HG02973 (cell line): ENCODE data around the gene TRPM4.
A peak's percentile ranks its signal among the peaks of the same experiment; 100 is the strongest.
"Not testable (repeated sequence)": the region's sequence is repeated elsewhere in the genome, so short reads cannot be mapped to it uniquely, and the experiment has no call there.

Experiments
- ATAC-seq: cut with Tn5 transposase; IDR thresholded peaks from one replicate; pipeline ENCODE4 v1.9.1; 2021; ENCODE audit warnings: moderate library complexity; ENCODE audit not compliant: unreplicated experiment

TRPM4 gene

DNA sequence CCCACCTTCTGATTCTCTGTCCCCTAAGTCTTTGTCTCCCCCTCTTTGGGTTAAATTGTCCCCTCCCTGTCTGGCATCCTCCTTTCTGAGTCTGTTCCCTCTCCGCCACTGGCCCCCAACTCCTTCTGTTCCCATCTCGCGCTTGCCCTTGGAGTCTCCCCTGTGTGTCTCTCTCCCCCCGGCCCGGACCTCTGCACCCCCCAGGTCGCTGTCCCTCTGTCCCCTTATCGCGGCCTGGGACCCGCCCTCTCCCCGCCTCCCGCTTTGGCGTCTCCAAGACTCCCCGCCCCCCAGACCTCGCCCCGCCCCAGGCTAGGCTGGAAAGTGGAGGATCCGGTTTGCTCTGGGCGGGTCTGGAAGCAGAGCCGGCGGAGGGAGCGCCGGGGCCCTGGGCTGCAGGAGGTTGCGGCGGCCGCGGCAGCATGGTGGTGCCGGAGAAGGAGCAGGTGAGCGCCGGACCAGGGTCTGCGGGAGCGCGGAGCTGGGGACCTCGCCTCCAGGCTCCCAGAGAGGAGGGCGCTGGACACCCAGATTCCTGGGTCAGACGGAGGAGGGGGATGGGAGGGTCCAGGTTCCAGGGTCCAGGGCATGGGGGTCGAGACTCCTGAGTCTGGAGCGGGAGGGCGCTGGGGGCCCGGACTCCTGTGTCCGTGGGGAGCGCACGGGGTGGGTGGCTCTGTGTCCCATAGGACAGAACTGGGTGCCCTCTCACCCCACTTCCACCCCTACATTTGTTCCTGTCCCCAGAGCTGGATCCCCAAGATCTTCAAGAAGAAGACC lies at the start of gene TRPM4:
Gene TRPM4, plus strand, starts transcription at position 348 of the 780 bp plus-strand sequence. Its CDS starts 75 bp downstream, at position 423.
- ATAC-seq: no peak

DNA sequence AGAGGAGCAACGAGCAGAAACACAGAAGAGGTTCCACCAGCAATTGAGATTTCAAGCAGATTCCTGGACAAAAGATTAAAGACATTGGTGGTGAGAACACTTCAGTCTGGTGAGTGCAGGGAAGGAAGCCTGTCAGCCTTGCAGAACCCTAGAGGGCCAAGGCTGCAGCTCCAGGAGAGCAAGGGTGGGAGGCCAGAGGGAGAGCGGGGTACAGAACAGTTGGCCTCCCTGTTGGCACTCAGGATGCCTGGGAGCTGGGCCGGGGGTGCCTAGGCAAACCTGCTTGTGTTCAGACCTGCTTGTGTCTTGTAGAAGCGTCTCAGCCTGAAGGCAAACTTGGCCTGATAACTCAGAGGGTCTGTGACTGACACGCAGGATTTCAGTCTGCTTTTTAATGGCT lies 48.5 kb upstream of the TRPM4 start:
- no peak for ATAC-seq

DNA sequence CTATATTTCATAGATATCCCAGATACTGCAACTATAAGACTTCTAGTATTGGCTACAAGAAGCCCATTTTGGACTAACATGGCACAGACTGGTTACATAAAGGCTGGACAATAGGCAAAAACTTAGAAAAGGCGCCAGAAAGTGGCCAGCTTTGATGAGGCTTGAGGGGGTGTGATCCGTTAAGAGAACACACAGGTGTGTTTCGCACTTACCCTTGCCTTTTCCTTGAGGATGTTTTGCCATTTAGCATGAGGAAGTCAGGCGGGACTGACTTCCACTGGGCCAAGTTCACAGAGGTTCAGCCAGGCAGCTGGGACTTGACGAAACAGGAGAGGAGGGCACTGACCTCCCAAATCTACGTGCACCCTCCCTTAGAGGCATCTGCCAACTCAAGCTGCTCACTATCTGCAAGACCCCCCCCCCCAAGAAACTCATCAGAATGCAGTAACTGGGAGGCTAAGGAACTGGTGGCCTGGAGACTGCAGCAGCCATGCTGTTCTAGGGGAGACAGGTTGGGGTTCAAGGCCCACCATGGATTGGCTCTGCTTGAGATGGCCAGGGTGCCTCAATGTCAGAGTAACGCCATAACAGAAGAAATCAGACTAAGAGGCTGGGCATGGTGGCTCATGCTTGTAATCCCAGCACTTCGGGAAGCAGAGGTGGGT lies 47.9 kb upstream of the TRPM4 start:
- no peak for ATAC-seq

DNA sequence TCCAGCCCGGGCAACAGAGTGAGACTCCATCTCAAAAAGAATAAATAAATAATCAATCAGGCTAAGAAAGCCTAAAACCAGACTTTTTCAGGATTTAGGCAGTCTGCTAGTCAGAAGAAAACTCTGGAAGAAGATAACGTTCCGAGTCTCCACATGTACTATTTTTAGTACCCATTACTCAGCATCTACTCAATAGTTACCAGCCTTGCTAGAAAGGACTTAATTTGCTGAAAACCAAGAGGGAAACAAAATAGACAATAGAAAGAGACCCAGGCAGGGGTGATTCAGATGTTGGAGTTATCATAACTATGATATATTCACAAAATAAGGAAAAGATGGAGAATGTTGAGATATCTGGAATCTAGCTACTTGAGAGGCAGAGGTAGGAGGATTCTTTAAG lies 47.0 kb upstream of the TRPM4 start:
- ATAC-seq: no peak

DNA sequence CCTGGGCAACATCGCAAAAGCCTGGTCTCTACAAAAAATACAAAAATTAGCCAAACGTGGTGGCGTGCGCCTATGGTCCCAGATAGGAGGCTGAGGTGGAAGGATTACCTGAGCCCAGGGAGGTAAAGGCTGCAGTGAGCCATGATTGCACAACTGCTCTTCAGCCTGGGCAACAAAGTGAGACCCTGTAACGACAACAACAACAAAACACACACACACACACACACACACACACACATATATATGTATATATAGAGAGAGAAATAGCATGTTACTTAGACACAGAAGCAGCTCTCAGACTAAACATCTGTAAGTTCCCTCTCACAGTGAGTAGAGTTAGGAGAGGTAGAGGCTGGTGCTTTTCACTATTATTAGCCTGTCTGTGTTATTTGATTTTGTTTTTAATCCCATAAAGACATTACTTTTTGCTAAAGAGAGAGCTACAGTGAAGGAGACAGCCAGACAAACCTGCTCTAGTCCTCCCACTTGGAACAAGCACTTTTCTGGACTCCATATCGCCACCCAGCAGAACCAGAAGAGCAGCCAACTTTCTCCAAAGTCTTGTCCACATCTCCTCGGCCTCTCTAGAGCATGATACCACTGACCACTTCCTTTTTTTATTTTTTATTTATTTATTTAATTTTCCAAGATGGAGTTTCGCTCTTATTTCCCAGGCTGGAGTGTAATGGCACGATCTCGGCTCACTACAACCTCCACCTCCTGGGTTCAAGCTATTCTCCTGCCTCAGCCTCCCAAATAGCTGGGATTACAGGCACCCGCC lies 46.2 kb upstream of the TRPM4 start:
- ATAC-seq: no peak

DNA sequence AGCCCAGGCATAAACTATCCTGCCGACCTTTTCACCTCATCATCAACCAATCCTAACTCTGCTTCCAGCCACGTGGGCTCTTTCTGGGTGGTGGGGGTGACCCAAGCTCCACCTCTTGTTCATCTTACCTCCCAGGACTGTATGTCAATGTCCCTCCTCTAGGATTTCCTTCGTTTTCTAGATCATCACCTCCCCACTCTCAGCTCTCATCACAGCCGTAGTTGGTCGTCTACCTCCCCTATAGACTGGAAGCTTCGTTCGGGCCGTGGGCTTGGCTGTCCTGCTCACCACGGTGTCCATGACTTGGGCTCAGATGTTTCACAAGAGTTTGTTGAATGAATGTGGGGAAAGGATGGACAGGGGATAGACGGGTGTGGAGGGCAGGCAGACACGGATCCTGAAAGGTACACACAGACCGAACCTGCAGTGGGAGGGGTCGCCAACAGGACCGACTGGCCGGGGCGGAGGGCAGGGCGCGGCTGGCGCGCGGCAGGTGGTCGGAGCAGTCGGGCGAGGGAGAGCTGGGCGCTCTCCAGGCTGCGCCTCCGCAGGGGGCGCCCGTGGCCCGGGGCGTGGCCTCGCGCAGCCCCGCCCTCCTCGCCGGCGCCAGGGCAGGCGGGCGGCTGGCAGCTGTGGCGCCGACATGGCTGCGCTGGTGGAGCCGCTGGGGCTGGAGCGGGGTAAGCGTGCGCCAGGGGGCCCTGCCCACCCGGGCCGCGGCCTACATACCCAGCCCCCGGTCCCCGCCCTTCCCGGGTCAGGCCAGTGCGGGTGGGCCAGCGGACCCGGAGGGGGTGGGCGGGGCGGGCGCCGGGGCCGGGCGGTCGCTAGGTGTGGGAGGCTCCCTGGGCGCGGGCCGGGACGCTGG lies 43.6 kb upstream of the TRPM4 start, which contains the start of gene LIN7B:
Gene LIN7B, plus strand, starts transcription at position 609 of the 868 bp plus-strand sequence. Its CDS starts 35 bp downstream, at position 644.
- peak; percentile 45 for ATAC-seq

DNA sequence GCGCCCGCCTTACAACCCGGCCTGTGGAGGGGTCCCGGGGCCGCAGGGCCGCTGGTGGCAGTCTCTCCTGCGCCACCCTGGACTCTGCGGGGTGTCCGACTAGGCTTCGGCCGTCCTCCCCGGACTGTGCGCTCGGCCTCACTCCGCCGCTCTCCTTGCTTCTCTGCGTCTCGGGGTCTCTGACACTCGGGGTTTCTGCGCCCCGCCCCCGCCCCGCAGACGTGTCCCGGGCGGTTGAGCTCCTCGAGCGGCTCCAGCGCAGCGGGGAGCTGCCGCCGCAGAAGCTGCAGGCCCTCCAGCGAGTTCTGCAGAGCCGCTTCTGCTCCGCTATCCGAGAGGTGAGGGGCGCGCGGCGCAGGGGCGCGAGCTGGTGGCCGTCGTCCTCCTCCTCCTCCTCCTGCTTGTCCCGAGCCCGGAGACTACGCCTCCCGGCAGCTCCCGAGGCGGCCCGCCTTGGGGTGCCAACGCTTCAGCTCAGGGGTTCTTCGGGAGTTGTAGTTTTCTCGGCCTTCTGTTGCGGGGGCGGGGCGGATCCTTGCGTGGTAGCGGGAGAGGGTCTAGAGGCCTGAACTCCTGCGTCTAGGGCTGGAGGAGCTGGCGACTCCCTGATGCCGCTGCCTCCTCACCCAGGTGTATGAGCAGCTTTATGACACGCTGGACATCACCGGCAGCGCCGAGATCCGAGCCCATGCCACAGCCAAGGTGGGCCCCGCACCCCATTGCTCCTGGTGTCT lies 42.8 kb upstream of the TRPM4 start:
- peak; percentile 3 for ATAC-seq

DNA sequence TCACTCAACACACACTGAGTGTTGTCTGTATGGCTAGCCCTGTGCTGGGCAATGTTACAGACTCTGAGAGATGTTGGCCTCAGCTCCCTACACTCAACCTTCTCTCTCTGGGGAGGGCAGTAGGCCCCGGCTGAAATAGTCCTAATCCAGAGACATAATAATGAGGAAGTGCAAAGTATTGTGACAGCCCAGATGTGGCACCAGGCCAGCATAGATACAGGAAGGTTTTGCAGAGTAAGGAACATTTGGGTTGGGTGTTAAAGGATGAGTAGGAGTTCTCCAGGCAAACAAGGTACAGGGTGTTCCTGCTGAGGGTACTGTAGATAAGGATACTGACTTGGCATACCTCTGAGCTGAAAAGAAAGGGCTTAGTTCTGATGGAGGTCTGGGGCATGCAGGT lies 41.0 kb upstream of the TRPM4 start:
- ATAC-seq: no peak

DNA sequence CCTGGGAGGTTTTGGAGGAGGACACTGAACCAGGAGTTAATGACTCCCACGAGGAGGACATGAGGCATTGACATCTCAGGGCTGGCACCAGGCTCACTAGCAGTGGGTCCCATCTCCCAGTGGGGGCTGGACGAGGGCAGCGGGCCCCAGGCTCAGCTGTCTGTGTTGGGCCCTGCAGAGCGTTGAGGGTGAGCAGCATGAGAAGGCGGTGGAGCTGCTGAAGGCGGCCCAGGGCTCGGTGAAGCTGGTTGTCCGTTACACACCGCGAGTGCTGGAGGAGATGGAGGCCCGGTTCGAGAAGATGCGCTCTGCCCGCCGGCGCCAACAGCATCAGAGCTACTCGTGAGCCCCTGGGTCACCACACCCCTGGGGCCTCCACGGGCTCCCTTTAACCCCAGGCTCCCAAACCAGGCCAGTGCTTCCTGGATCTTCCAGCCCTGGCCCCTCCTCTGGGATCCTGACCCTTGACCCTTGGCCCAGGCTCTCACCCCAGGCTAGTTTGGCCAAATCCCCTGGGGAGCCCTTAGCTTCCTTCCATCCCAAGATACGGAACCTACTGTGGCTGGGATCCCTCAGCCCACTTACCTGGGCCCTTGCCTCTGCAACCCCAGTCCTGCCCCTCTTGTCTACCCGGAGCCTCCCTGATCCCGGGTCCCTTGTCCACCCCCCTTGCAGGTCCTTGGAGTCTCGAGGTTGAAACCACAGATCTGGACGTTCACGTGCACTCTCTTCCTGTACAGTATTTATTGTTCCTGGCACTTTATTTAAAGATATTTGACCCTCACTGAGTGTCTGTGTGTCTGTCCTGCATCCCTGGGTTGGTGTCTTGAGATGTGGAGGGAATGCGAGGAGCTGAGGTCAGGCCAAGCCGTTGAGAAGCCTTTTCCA lies 39.7 kb upstream of the TRPM4 start:
- ATAC-seq: no peak

DNA sequence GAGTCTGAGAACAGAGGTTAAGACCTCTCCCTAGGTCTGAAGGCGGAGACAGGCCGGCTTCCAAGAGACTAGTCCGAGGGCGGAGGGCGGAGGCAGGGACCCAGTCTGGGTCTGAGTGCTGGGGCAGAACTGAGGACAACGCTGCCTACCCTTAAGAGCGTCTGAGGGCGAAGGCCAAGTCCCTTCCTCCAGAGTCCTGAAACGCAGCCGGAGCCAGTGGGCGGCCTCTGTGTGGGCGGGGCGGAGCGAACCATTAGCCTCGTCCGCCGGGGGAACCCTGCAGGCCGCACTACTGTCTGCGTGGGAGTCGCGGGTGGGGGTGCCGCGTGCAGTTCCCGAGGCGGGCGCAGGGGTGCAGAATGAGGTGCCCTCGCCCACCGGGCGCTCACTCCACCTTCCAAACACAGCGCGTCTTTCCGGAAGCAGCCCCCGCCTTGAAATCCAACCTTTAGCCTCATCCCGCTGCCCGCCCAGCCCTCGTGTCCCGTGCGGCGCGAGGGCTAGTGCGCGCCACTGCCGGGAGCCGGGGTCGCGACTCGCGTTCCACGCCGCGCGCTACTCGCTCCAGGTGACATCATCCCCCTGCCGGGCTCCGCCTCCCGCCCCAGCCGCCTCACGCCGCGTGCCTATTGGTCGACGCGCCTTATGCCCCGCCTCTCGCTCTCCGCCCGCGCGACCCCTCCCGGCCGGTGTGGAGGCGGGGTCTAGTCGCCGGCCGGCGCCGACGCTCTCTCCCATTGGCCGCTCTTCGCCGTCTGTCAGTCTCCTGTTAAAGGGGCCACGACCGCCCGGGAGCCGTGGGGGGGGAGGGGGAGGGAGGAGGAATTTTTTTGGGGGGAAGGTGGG lies 38.8 kb upstream of the TRPM4 start, which contains the start of gene C19orf73:
Gene C19orf73, minus strand, starts transcription at position 579 of the 846 bp plus-strand sequence. Its CDS starts 121 bp downstream, at position 458.
- ATAC-seq: peak; percentile 63

DNA sequence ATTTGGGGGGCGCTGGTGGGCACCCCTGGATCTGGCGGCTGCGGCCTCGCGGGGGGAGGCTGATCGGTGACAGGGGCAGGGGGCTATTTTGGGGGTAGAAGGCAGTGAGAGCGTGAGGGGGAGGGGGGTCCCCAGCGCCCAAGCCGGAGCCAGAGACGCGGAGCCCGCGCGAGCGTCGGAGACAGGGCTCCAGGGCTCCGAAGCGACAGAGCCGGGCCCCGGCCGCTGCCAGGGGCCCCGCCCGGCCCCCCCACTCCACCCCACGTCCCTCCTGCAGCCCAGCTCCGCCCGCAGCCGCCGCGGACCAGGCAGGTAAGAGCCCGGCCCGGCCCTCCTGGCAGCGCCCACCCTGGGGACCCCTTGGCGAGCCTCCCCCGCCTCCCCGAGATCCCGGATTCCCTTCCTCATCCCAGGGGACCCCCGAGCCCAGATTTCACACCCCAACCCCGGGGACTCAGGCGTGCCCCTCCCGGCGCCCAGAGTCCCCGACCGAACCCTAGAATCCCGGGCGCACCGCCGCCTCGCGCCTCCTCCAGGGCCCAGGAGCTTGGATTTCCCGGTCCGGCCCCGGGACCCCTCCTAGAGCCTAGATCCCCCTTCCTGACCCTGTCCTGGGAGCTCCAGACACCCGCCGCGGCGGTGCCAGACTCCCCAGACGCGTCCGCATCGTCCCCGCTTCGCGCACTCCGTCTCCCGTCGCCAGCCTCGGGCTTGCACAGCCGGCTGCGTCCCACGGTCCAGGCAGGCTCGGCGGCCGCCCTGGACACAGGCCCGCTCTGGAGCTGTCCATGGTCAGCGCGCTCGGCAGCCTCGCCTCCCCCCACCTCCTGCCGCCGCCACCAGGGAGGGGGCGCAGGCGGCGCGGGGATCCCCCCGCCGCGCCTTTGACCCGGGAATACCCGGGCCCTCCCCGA lies 37.9 kb upstream of the TRPM4 start, which contains the start of gene PPFIA3:
Gene PPFIA3, plus strand, starts transcription at position 134 of the 914 bp plus-strand sequence. CDS start 8,330 bp downstream, outside the sequence.
- ATAC-seq: no peak

DNA sequence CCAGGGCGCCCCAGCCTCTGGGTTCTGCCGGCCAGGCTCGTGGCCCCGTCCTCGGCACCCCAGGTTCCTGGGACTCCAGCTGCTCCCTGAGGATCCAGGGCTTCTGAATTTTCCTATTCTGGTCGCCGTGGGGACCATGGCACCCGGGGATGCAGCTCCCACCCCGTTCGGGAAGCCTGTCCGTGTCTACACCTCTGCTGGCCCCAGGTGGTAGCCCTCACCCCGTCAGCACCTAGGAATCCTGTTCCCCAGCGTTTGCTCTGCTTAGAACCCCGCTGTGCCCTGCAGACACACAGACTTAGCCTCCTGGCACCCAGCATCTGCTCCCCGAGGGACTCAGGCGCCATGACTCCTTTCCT lies 37.3 kb upstream of the TRPM4 start:
- ATAC-seq: no peak

DNA sequence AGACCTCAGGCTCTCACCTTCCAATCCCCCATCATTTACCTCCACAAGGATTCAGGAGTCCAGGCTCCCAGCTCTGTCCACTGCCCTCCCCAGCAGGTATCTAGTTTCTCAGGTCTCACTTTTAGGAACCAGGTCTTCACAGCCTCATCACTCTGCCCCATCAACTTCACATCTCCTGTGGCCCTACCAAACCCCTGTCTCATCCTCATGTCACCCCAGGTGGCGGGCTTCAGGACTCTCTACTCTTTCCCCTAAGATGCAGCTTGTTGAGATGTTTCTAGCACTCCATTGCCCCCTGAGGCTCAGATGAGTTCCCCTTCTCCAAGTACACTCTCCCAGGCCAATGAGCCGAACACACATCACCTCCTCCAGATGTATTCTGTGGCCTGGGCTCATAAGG lies 36.7 kb upstream of the TRPM4 start:
- ATAC-seq: no peak

DNA sequence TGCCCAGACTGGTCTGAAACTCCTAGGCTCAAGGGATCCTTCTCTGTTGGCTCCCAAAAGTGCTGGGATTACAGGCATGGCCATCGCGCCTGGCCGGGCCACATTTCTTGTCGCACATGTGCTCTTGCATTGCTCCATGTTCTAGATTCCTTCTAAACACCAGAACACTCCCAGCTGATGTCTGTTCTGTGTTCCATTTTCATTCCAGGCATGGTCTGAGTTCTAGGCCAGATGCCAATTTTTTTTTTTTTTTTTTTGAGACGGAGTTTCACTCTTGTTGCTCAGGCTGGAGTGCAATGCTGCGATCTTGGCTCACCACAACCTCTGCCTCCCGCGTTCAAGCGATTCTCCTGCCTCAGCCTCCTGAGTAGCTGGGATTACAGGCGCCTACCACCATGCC lies 35.8 kb upstream of the TRPM4 start:
- ATAC-seq: not testable (repeated sequence)

DNA sequence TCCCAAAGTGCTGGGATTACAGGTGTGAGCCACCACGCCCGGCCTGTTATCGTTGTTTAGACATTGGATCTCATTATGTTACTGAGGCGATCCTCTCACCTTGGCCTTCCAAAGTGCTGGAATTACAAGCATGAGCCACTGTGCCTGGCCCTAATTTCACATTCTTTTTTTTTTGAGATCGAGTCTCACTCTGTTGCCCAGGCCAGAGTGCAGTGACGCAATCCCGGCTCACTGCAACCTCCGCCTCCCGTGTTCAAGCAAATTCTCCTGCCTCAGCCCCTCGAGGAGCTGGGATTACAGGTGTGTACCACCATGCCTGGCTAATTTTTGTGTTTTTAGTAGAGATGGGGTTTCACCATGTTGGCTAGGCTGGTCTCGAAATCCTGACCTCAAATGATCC lies 34.3 kb upstream of the TRPM4 start:
- not testable (repeated sequence) for ATAC-seq

DNA sequence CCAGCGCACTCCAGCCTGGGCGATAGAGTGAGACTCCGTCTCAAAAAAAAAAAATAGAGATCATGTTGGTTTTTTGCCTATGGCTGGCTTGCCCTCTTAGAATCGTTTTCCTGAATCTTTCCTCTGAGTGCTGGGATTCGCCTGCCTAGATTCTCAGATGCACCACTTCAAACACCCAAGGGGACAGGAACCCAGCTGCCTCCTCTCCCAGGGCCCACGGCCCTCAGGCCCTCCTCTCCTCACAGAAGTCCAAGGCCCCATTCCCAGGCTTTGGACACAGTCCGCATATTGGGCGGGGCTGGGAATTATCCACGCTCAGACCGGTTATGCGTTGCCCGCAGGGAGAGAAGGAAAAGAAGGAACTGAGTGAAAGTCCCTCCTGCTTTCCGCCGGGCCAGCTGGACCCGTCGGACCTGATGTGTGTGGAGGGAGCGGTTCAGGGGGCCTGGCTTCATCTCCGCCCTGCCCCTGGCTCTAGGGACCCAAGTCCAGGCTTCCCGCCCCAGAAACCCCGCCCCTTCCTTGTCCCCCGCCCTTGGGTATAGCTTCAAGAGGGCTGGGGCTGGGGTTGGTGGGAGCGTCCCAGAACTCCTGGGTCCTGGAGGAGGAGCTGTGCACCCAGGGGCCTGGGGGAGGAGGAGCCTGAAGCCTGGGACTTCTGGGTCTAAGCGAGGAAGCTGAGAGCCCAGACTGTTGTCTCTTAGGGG lies 32.4 kb upstream of the TRPM4 start:
- no peak for ATAC-seq
